Measurements from ENCODE around the gene PI4KB.

Gene PI4KB

DNA sequence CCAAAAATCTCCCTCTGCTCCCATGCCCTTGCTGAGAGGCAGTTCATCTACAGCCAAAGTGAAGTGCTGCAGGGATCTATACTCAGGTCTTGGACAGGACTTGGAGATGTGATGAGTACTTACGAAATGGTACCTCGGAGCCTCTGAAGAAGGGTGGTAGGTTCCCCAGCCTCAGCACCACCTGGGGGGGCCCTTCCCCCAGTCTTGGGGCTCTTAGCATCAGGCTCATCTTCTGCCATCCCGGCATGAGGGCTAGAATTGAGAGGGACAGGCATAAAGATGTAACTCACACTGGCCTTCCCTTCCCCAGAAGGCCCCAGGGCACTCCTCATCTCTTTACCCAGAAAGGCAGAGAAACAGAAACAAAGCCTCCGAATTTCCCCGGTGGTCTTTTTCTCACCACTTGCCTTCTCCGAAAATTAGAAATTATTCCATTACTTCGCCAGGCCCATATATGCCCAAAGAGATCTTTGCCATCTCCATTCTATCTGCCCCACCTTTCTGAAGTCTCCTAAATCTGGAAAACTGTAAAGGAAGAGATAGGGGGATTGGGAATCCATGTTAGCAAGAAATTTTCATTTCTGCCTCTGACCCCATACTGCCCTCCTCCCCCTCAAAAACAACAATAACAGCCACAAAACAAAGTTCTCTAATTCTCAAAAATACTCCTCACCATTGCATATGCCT, 19.0 kb upstream of the PI4KB start:
- no peak for DNase-seq

DNA sequence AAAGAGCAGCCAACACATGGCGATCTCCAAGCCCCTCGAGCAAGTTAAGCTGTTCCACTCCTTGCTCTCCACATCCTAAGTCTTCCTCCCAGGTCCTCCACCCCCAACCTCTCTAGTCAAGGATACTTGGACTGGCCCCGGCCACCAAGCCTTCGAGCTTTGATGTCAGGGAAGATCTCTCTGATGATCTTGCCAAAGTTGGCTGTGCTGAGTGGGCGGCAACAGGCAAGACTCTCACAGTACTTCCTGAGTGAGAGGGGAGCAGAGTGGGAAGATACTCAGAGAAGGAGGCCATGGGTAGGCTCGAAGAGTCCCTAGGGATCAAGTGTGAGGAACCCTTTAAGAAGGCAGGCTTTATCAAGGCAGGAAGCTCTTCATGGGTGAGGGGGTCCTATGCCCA, 17.1 kb upstream of the PI4KB start:
- no peak for DNase-seq

DNA sequence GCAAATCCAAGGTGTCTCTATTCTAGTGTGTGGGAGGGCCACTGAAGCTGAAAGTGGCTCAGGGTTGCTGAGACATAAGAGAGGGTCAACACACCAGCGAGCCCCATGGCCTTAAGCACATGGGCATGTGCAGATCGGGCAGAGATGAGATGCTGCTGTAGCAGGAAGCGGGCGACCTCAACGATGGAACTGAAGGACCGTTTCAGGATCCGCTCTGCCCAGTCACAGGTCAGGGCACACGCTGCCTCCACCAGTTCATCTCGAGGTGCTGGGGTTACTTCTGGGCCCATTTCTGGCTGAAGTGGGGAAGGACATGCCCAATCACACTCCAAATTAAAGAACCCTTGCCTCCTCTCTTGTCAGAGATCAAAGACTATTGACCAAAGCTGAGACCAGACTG, 16.4 kb upstream of the PI4KB start:
- DNase-seq: no peak

DNA sequence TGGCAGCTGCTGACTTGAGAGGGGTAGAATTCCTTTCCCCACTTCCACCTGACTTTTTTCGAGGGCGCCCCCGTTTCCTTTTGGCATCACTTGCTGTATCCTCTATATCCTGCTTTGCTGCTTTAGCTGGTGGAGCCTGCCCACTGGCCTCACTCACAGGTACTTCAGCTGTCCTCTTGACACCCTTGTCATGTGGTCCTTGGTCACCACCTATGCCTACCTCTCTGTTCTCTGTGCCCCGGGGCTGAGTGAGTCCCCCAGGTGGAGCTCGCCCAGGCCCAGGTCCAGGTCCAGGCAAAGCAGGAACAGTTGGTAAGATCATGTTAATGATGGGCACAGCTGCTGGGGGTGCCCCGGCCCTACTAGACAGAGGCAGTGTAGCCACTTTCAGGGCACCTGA, 15.4 kb upstream of the PI4KB start:
- no peak for DNase-seq

DNA sequence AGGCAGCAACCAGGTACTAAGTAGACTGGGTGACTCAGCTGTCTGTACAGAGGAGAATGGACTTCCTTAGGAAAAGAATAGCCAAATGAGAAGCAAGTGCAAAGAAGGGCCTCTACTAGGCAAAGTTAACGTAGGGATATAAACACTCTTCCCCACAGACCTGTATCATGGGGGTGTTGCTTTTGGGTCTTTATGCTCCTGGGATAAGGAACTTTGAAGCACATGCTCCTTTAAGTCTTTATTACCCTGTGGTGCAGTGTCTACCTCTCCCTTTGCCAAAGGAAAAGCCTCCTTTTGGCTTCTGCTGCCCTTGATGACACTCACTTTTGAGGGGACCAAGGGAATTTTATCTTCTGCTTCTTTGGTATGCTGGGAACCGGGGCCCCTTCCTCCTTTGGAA, 14.8 kb upstream of the PI4KB start:
- no peak for DNase-seq

DNA sequence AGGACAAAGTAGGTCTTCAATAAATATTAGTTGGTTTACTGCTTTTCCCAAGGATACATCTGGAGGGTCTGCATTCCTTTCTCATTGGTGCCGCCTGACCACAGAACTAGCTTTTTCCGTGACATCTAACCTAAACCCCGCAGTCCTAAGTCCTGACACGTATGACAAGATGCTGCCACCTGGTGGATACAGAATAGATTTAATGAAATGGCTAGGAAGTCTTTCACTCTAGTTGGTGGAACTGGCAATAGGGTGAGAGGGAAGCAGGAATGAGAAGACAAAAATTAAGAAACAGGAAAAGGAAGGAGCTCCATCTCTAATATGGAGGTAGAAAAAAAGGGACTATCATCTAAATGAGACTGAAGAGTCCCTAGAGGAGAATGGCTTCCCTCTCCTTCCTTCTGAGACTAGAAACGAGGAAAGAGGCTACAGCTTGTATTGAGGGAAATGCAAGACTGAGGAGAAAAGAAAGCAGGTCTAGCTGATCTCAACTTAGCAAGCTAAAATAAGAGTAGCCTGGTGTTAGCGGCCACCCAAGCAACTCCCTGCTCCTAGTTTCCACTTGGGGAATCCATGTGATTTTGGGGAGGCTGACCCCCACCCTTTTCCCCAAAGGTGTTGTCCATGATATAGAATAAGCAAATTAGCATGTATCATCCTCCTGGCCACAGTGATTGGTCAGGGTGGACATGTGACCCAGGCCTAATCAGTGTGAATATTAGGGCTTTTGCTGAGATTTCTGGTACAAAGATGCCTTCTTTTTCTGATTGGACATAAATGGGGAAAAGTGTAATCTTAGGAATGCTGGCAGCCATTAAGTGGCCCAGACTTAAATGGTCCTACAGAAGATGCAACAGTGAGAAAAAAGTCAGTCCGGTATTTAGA, 13.9 kb upstream of the PI4KB start:
- no peak for DNase-seq

DNA sequence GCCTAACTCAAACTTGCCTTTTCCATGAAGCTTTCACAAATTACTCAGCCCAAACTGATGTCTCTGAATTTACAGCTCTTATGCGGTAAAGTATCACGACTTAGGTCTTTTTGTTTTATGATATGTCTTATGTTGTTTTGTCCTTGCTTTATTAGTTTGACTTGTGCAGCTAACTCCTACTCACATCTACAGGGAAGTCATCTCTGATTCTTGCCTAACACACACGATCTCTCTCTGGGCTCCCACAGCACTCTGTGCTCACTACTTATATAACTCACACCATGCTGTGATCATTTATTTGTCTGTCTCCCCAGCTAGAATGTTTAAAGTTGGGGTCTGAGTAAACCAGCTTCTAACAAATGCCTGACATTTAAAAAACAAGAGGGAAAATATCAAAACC, 9.3 kb upstream of the PI4KB start:
- DNase-seq: no peak

DNA sequence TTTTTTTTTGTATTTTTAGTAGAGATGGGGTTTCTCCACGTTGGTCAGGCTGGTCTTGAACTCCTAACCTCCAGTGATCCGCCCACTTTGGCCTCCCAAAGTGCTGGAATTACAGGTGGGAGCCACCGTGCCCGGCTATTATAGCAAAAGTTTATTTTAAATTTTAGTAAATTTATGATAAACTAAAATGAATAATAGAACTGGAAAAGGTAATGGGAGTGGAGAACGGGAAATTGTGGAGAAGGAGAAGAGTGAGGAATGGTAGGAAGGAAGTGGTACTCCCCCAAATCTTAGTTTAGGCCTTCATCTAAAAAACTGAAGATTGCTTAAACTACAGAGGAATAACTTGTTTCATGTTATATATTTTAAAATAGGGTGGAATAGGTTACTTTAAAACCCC, 7.6 kb upstream of the PI4KB start:
- DNase-seq: no peak

DNA sequence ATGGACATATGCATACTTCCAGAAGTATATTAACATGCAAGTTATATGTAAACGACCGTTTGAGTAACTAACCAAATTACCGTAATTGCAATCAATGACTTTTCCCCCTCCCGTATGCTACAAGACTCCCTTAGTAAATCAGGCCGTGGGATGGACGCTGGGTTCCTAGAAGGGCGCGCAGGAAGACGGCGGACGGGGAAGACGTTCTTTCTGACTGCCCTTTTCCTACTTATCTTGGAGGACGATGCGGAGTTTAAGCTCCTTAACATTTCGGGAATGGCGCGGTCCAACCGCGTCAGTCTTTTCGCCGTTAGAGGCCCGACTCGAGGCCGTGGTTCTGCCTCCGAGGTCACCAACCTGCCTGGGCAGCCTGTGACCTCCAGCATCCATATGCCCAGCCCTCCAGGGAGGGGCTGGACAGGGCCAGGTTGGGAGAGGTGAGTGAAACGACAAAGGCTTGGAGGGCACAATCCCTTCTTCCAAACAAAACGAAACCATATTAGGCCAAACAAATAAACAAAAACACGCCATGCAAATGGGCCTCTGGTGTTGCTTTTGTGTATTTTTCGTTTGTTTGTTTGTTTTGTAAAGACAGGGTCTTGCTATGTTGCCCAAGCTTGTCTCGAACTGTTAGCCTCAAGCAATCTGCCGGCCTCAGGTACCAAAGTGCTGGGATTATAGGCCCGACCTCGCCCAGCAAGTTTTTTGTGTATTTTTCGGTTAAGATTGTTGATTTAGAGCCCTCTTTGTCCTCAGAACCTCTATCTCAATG, 873 bp upstream of the PI4KB start:
- DNase-seq: no peak

DNA sequence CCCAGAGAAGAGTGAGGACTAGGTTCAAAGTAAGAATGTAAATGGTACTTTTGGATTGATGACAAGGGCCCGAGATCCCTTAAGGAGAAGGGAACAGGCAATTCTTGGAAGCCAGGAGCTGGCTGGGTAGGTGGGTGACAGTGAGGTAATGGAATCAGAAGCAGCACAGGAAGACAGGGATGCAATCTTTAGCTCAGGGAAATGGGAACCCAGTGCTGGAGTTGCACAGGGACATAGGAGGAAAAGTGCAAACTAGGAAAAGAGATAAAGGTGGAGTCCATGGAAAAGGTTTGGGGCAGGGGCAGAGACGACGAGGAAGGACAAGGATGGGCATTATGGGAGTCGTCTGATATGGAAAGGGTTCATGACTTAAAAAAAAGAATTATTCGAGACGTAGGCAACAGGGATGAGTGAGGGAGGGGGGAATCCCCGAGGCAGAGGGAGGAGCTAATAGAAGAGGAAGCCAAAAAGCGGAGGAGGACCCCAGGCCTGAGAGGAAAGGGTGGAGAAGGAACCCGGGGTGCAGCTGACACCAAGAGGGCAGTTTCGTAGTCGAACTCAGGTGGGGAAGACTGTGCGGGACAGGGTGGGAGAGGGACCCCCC, 495 bp downstream of the PI4KB start:
- no peak for DNase-seq

DNA sequence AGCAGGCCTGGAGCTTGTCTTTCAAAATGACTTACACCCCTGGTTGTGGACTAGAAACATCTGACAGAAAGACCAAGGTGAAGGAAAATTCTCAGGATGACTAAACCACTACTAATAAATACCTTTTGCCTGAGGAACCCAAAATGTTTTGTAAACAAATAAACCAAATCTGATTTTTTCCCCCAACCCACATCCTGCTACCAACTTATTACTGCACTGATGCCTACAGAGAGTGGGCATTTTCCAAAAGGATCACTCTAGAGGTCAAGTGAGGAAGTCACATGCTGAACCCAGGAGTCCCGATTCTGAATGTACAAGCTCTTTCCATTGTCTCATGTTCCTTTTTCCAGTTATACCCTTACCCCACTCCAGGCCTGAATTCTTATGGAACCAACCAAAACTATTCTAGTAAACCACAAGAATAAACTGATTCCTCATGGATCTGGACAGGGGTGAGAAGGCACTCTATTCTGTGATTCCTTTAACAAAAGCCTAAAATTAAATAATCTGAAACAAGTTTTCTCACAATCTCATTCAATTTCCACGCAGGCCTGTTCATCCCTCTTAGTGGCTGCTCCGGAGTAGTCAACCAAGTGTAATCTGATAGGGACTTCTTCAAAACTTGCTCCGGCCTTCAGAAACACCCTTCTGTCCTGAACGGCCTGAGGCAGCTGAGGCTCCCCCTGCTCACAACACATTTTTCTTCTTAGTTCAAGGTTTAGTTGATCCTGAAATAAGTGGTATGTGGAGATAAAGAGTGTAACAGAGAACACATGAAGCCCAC, 1.4 kb downstream of the PI4KB start:
- DNase-seq: no peak

DNA sequence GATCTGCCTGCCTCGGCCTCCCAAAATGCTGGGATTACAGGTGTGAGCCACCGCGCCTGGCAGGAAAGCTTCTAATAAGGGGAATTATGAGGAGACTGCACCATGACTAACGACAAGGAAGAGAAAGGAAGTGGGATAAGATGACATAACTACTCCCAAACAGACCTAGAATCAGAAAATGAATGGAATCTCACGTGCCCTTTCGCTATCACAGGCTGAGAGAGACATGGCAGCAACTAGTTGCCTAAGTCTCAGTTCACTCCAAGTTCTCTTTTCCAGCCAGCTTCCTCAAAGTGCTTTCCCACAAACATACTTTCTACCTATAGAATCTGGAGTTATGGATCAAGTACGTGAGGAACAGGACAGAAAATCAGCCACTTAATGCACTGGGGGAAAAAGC, 2.0 kb downstream of the PI4KB start:
- DNase-seq: no peak

DNA sequence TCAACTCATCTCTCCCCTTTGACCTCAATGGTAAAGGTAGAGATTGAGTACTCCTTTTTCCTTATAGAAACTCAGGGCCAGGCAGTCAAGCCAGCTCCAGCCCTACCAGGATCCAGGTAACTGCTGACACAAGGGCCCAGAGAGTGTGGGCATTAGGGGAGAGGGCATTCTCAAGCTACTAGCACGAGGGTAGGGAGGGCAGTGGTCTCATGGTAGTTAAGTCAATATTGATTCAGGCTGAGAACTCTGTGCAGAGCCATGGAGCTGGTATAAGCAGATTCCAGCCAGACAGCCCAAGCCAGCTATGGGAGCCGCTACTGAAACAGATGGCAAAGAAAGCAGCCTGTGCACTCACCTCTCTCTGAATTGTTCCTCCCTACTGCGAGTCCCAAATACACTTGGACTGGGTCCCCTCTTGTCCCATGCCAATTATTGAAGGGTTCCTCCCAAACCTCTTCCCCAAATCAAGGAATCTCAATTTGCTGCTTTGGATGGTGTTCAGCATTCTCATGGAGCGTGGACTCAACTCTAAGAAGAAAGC, 2.8 kb downstream of the PI4KB start:
- no peak for DNase-seq

DNA sequence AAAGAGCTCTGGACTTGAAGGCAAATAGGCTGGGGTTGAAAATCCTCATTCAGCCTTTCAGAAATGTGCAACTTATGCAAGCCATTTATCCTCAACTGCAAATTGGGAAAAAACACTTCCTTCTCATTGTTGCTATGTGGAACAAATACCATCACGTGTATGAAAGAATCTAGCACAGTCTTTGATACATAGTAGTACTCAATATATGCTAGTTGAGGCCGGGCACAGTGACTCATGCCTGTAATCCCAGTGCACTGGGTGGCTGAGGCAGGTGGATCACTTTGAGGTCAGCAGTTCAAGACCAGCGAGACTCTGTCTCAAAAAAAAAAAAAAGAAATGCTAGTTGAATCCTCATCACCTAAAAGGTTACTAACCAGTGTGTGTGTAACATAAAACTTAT, 8.2 kb downstream of the PI4KB start:
- DNase-seq: no peak

DNA sequence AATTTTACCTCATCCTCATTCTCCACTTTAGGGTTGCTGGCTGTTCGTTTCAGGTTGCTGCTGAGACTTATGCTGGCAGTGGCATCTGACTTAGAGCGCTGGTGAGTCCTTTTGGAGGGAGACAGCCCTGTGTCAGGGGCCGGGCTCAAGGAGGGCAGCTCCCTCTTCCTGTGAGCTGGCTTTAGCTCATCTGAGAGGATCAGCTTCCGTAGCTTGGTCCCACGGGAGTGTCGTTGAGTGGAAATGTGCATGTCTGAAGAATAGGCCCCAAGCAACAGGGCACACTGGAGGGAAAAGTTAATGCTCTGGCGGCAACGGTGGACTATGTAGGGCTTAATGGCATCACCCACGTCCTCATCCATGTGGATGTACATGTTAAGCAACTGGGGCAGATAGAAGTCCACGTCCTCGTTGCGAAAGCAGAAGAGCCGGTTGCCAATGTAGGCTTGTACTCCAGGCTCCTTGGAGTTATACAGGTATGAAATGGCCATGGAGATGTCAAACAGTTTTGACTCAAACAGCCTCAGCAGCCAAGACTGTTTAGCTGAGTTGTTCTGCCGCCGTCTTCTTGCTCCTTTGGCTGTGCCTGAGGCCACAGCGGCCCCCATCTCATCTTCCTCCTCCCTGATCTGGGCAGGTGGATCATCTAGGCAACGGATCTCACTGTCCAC, 11.5 kb downstream of the PI4KB start:
- no peak for DNase-seq

DNA sequence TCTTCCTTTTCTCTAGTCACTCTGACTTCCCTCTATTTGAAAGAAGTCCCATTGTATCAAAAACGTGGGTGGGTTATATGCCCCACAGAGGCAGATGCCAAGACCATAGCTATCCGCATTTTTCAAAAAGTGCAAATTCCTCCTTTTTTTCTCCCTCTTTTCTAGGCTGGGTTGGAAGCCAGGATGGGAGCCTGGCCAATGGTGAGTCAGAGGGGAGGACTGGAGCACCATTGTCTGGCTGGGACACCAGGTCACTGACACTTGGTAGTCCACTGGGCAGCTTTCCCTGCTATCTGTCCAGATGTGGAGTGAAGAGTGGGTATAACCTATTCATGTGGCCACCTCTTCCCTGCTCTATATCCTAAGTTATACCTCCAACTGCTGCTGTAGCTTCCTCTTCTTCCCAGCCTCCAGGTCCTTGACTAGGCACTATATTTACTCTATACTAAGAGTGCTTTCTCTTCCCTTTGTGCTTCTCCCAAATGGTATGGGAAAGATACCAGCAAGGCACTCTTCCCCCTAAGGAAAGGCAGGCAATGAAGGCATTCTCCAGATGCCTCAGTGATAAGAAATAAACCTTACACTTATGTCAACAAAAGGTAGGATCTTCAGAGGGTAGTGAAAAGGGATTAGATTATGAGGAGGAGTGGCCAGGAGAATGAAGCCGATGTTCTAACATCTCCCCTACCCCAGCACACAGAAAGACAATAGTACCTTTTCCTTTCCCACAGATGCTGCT, 12.9 kb downstream of the PI4KB start:
- no peak for DNase-seq

DNA sequence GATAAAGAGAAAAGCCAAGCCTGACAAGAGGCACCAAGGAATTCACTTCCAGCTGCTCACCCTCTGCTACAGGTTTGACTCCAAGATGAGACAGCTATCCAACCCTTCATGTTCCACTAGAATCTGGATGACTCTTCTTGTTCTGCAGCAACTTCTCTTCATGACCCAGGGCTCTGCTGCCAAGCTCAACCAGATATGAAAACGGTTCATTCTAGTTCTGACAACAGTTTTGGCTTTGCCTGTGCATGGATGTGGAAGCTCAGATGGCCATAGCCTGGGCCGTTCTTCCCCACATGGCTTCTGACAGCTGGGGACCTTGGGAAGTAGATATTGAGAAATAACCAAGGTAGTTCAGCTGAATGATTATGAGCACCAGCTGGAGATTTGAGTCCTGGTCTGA, 13.7 kb downstream of the PI4KB start:
- no peak for DNase-seq

DNA sequence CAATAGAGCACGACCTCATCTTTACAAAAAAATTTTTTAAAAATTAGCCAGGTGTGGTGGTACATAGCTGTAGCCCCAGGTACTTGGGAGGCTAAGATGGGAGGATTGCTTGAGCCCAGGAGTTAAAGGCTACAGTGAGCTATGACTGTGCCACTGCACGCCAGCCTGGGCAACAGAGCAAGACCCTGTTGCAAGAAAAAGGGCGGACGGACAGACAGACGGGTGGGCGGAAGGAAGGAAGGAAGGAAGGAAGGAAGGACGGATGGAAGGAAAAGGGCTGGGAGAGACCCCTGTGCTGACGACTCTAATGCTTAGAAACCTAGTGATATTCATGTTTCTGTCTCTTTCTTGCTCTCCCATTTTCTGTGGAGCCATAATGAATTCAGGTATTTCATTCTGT, 14.4 kb downstream of the PI4KB start:
- DNase-seq: no peak

DNA sequence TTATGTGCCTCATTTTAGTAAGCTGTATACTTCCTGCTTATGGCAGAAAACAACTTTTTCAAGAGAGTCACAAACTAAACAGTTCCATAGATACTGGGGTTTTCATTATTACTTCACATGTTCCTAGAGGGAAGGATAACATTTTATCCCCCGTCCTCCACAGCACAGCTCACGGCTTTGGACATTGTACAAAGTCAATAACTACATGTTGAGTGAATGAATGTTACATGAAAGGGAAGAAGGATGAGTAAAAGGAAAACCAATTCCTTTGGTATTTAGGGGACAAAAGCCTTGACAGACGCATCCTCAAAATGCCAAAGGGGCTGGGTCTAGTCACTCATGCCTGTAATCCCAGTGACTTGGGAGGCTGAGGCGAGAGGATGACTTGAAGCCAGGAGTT, 14.8 kb downstream of the PI4KB start:
- no peak for DNase-seq

DNA sequence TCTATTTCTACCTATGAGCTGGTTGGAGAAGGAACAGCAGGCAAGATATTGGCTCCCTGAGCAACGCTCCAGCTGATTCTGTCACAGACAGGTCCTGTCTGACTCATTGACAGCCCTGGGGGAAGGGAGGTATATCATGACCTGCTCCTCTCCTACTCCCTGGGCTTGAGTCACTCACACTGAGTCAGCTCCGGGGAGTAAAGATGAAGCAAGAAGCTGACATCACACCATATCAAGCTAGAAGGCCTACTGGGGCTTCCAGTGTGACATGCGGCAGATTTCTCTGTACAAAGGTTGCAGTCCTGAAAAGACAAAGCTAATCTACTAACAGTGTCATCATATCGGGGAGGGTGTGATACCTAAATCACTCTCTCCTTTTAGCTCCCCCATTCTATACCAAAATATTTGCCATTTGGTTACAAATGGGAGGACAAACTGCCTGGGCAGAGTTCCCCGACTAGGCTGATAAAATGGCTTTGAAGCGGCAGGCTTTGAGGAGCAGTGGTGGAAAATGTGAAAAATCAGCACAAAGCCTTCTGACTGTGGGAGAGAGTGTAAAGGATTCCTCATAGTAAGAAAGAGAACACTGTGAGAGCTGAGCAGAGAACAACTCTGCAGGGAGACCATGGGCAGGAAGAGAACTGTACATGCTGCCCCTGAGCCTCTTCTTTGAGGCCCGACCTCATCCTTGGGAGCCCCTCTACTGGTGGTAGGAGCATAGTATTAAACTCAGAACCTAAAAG, 15.5 kb downstream of the PI4KB start:
- no peak for DNase-seq
